Measurements from ENCODE around the gene ARV1. TPM values are rescaled to one million over a fixed set of nuclear protein-coding genes. Genes with fewer than 3 reads are reported as not detected.
A peak's percentile ranks its signal among the peaks of the same experiment; 100 is the strongest.
"Not testable (repeated sequence)": the region's sequence is repeated elsewhere in the genome, so short reads cannot be mapped to it uniquely, and the experiment has no call there.

ARV1 gene
- total and polyA plus RNA-seq, 7 experiments from 2014 or later: 5.6 to 35.8 (median 12.3) TPM

- intact Hi-C loops (cut with micrococcal nuclease); DNase-seq; H3K9me3 ChIP-seq (ENCODE audit: control insufficient read depth in 2 of 3, low read length in 3 of 3); H3K27me3 Mint-ChIP-seq; H3K4me3 Mint-ChIP-seq; H3K27ac ChIP-seq (ENCODE audit: low read depth, low read length); H3K4me1 ChIP-seq (ENCODE audit: control insufficient read depth in 2 of 2, insufficient read depth in 2 of 2, low read length in 2 of 2); H3K27me3 ChIP-seq (ENCODE audit: control insufficient read depth in 2 of 2, insufficient read depth in 2 of 2, low read length in 2 of 2); H3K4me3 ChIP-seq (ENCODE audit: low read length); ATAC-seq; H3K27ac Mint-ChIP-seq; H3K36me3 ChIP-seq (ENCODE audit: control insufficient read depth in 2 of 3, insufficient read depth in 3 of 3, low read length in 3 of 3); H3K9me3 Mint-ChIP-seq: not testable (repeated sequence)
- Mint-ChIP-seq H3K4me1 (peaks cover 9 to 34% (median 25%) of the 10 kb centered on the region in 7 donors), H3K36me3 (peaks cover 0 to 15% (median 8%) of the 10 kb centered on the region in 5 donors)
- POLR2A ChIA-PET: interaction anchor here (0.6 to 0.7 kb wide), 2 partner anchors 9 to 1523 kb away, joined by 3 to 6 read pairs; no protein-coding TSS in a partner anchor
- CTCF ChIA-PET: interaction anchor here (0.6 to 1.2 kb wide), 2 partner anchors 48 to 90 kb away, joined by 4 to 7 read pairs; no protein-coding TSS in a partner anchor
Measured at GRCh38 chr1:230984622-230985515, 6.0 kb downstream of the ARV1 start.

DNA sequence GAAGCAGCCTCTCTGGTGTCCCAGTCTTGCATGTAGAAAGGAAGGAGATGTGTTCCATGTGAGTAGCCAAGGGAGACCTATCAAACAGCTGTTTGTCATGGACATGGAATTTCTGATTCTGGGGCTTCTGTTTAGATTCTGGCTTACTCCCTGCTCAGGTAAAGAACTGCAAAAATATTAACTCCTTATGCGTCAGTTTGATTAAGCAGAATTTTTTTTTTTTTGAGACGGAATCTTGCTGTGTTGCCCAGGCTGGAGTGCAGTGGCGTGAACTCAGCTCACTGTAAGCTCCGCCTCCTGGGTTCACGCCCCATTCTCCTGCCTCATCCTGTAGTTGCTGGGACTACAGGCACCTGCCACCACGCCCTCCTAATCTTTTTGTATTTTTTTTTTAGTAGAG is 6.8 kb downstream of the ARV1 start:
- H3K27me3 Mint-ChIP-seq: no peaks in the 10 kb centered on the region
- CTCF ChIA-PET: interaction anchor here (0.6 to 1.2 kb wide), 2 partner anchors 47 to 91 kb away, joined by 4 to 7 read pairs; no protein-coding TSS in a partner anchor
- ATAC-seq: no peak
- peaks cover 4 to 34% (median 25%) of the 10 kb centered on the region in 7 donors for H3K4me1 Mint-ChIP-seq
- no peak overlapping the region for H3K4me3 ChIP-seq (ENCODE audit: low read length)
- H3K36me3 ChIP-seq (ENCODE audit: control insufficient read depth in 2 of 3, insufficient read depth in 3 of 3, low read length in 3 of 3): peaks cover 0 to 12% (median 5%) of the 10 kb centered on the region in 3 experiments
- no peak for DNase-seq
- H3K27ac Mint-ChIP-seq: peak overlapping the region in 1 of 9 donors; percentile 40
- intact Hi-C loops (cut with micrococcal nuclease): no loop called here
- H3K4me3 Mint-ChIP-seq: no peak overlapping the region
- no peaks in the 10 kb centered on the region for H3K27me3 ChIP-seq (ENCODE audit: control insufficient read depth in 2 of 2, insufficient read depth in 2 of 2, low read length in 2 of 2)
- H3K9me3 ChIP-seq (ENCODE audit: control insufficient read depth in 2 of 3, low read length in 3 of 3): no peaks in the 10 kb centered on the region
- H3K27ac ChIP-seq (ENCODE audit: low read depth, low read length): no peak overlapping the region
- POLR2A ChIA-PET: interaction anchor here (0.6 to 0.7 kb wide), 3 partner anchors 10 to 1523 kb away, joined by 3 to 6 read pairs (median 3); no protein-coding TSS in a partner anchor
- peaks cover 0 to 19% (median 8%) of the 10 kb centered on the region in 5 donors for H3K36me3 Mint-ChIP-seq
- no peaks in the 10 kb centered on the region for H3K4me1 ChIP-seq (ENCODE audit: control insufficient read depth in 2 of 2, insufficient read depth in 2 of 2, low read length in 2 of 2)
- H3K9me3 Mint-ChIP-seq: no peaks in the 10 kb centered on the region

DNA sequence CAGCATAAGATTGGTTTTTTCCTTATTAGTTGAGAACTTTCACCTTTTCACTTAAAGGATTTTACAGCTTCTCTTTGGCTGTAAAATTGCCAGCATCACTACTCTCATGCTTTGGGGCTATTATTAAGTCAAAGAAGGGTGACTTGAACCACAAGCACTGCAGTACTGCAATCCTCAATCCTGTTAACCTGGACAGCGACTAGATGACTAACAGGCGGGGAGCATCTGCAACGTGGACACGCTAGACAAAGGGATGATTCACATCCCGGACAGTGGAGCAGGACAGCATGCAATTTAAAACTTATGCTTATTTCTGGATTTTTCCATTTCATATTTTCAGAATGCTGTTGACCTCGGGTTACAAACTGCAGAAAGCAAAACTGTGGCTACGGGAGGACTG is 8.1 kb downstream of the ARV1 start:
- Mint-ChIP-seq H3K9me3 (no peaks in the 10 kb centered on the region), H3K36me3 (peaks cover 5 to 28% (median 17%) of the 10 kb centered on the region in 5 donors), H3K4me3 (no peak overlapping the region), H3K4me1 (peaks cover 6 to 34% (median 25%) of the 10 kb centered on the region in 7 donors), H3K27ac (peak overlapping the region in 1 of 9 donors; percentile 12), H3K27me3 (no peaks in the 10 kb centered on the region)
- intact Hi-C loops (cut with micrococcal nuclease): no loop called here
- H3K9me3 ChIP-seq (ENCODE audit: control insufficient read depth in 2 of 3, low read length in 3 of 3): no peaks in the 10 kb centered on the region
- H3K36me3 ChIP-seq (ENCODE audit: control insufficient read depth in 2 of 3, insufficient read depth in 3 of 3, low read length in 3 of 3): peaks cover 5 to 18% (median 5%) of the 10 kb centered on the region in 3 experiments
- H3K27ac ChIP-seq (ENCODE audit: low read depth, low read length): no peak overlapping the region
- no peaks in the 10 kb centered on the region for H3K27me3 ChIP-seq (ENCODE audit: control insufficient read depth in 2 of 2, insufficient read depth in 2 of 2, low read length in 2 of 2)
- ChIA-PET POLR2A (no interaction called here), CTCF (no interaction called here)
- no peaks in the 10 kb centered on the region for H3K4me1 ChIP-seq (ENCODE audit: control insufficient read depth in 2 of 2, insufficient read depth in 2 of 2, low read length in 2 of 2)
- no peak for ATAC-seq
- no peak for DNase-seq
- no peak overlapping the region for H3K4me3 ChIP-seq (ENCODE audit: low read length)

GRCh38 chr1:230987448-230987847 is 8.6 kb downstream of the ARV1 start:
- peaks cover 5 to 23% (median 9%) of the 10 kb centered on the region in 3 experiments for H3K36me3 ChIP-seq (ENCODE audit: control insufficient read depth in 2 of 3, insufficient read depth in 3 of 3, low read length in 3 of 3)
- no peaks in the 10 kb centered on the region for H3K4me1 ChIP-seq (ENCODE audit: control insufficient read depth in 2 of 2, insufficient read depth in 2 of 2, low read length in 2 of 2)
- H3K9me3 Mint-ChIP-seq: no peaks in the 10 kb centered on the region
- H3K36me3 Mint-ChIP-seq: peaks cover 5 to 33% (median 21%) of the 10 kb centered on the region in 5 donors
- no peak overlapping the region for H3K27ac Mint-ChIP-seq
- ATAC-seq (no peak), DNase-seq (no peak)
- no peaks in the 10 kb centered on the region for H3K27me3 Mint-ChIP-seq
- ChIA-PET CTCF (no interaction called here), POLR2A (interaction anchor here (0.9 kb wide), 1 partner anchor 53 kb away, joined by 3 read pairs; the partner anchor contains the start of gene FAM89A)
- intact Hi-C loops (cut with micrococcal nuclease): no loop called here
- H3K4me3 ChIP-seq (ENCODE audit: low read length): no peak overlapping the region
- H3K27ac ChIP-seq (ENCODE audit: low read depth, low read length): no peak overlapping the region
- H3K4me1 Mint-ChIP-seq: peaks cover 6 to 34% (median 25%) of the 10 kb centered on the region in 7 donors
- H3K27me3 ChIP-seq (ENCODE audit: control insufficient read depth in 2 of 2, insufficient read depth in 2 of 2, low read length in 2 of 2): no peaks in the 10 kb centered on the region
- no peak overlapping the region for H3K4me3 Mint-ChIP-seq
- no peaks in the 10 kb centered on the region for H3K9me3 ChIP-seq (ENCODE audit: control insufficient read depth in 2 of 3, low read length in 3 of 3)

- ChIA-PET POLR2A (no interaction called here), CTCF (no interaction called here)
- peaks cover 9 to 38% (median 21%) of the 10 kb centered on the region in 3 experiments for H3K36me3 ChIP-seq (ENCODE audit: control insufficient read depth in 2 of 3, insufficient read depth in 3 of 3, low read length in 3 of 3)
- no peak overlapping the region for H3K27ac ChIP-seq (ENCODE audit: low read depth, low read length)
- no peaks in the 10 kb centered on the region for H3K27me3 Mint-ChIP-seq
- H3K9me3 Mint-ChIP-seq: no peaks in the 10 kb centered on the region
- H3K4me1 Mint-ChIP-seq: peaks cover 0 to 8% (median 4%) of the 10 kb centered on the region in 7 donors
- H3K9me3 ChIP-seq (ENCODE audit: control insufficient read depth in 2 of 3, low read length in 3 of 3): no peaks in the 10 kb centered on the region
- intact Hi-C loops (cut with micrococcal nuclease): no loop called here
- ATAC-seq (no peak), DNase-seq (no peak)
- H3K27me3 ChIP-seq (ENCODE audit: control insufficient read depth in 2 of 2, insufficient read depth in 2 of 2, low read length in 2 of 2): no peaks in the 10 kb centered on the region
- H3K4me3 Mint-ChIP-seq: no peak overlapping the region
- no peaks in the 10 kb centered on the region for H3K4me1 ChIP-seq (ENCODE audit: control insufficient read depth in 2 of 2, insufficient read depth in 2 of 2, low read length in 2 of 2)
- H3K4me3 ChIP-seq (ENCODE audit: low read length): no peak overlapping the region
- H3K27ac Mint-ChIP-seq: peak overlapping the region in 1 of 9 donors; percentile 63
- H3K36me3 Mint-ChIP-seq: peaks cover 5 to 47% (median 31%) of the 10 kb centered on the region in 5 donors
Measured at GRCh38 chr1:230992100-230992774, 13.3 kb downstream of the ARV1 start.

- H3K36me3 ChIP-seq (ENCODE audit: control insufficient read depth in 2 of 3, insufficient read depth in 3 of 3, low read length in 3 of 3): peaks cover 18 to 65% (median 36%) of the 10 kb centered on the region in 3 experiments
- no peak for ATAC-seq
- ChIA-PET CTCF (no interaction called here), POLR2A (no interaction called here)
- H3K27me3 ChIP-seq (ENCODE audit: control insufficient read depth in 2 of 2, insufficient read depth in 2 of 2, low read length in 2 of 2): no peaks in the 10 kb centered on the region
- no peak overlapping the region for H3K4me3 ChIP-seq (ENCODE audit: low read length)
- intact Hi-C loops (cut with micrococcal nuclease): no loop called here
- H3K4me1 Mint-ChIP-seq: peaks cover 0 to 6% (median 2%) of the 10 kb centered on the region in 7 donors
- H3K27me3 Mint-ChIP-seq: no peaks in the 10 kb centered on the region
- H3K27ac Mint-ChIP-seq: no peak overlapping the region
- no peak for DNase-seq
- H3K4me1 ChIP-seq (ENCODE audit: control insufficient read depth in 2 of 2, insufficient read depth in 2 of 2, low read length in 2 of 2): no peaks in the 10 kb centered on the region
- H3K9me3 Mint-ChIP-seq: no peaks in the 10 kb centered on the region
- no peaks in the 10 kb centered on the region for H3K9me3 ChIP-seq (ENCODE audit: control insufficient read depth in 2 of 3, low read length in 3 of 3)
- no peak overlapping the region for H3K27ac ChIP-seq (ENCODE audit: low read depth, low read length)
- H3K4me3 Mint-ChIP-seq: no peak overlapping the region
- peaks cover 18 to 50% (median 21%) of the 10 kb centered on the region in 5 donors for H3K36me3 Mint-ChIP-seq
Measured at GRCh38 chr1:230994860-230995259, 16.0 kb downstream of the ARV1 start.
